Erythroblast (primary cell): Measurements from ENCODE around the gene GNAZ.

Experiments used
- GATA1 ChIP-seq: IDR thresholded peaks from 2 replicates; pipeline ENCODE4 v1.6.1; 2011; ENCODE audit warnings: low read depth, mild to moderate bottlenecking, control low read depth, low read length, moderate library complexity
- POLR2A ChIP-seq: IDR thresholded peaks from 2 replicates; pipeline ENCODE4 v1.6.1; 2011; ENCODE audit warnings: mild to moderate bottlenecking, low read length

DNA sequence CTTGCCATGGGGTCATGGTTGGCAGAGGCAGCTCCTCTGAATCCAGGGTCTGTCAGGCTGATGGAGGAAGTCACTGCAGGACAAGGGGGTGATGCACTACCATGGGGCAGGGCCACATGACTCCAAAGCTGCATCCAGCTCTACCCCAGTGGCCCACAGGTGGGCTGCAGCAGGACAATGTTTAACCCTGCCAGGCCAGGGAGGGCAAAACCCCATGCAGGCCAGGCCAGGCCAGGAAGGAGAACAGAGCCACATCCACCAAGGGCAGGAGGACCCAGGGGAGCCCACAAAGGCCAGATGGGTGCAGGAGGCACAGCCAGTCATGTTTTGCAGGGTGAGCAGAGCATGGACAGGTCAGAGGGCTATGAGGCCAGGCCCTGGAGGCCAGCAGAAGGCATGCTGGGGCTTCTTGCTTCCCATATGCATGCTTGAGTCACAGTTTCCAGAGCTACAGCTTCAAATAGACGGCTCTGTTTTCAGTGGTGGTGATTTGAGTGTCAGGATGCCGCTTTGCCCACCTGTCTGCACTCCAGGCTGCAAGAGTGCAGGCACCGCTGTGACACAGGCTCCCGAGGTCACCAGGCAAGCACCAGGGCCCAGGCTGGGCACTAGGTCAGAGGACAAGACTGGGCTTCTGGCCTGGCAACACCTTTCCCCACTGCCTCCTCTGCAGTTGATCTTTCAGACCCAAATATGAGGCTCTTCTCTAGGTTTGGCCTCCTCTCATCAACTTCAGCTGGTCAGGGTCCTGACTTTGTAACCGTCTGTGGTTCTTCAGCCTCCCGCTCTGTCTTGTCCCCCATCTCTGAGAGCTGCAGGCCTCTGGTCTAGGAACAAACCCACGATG lies 48.6 kb downstream of the GNAZ start:
- TF ChIP-seq POLR2A: no peak
- TF ChIP-seq GATA1: no peak
